ENCODE data around the gene TMEM132A.

DNA sequence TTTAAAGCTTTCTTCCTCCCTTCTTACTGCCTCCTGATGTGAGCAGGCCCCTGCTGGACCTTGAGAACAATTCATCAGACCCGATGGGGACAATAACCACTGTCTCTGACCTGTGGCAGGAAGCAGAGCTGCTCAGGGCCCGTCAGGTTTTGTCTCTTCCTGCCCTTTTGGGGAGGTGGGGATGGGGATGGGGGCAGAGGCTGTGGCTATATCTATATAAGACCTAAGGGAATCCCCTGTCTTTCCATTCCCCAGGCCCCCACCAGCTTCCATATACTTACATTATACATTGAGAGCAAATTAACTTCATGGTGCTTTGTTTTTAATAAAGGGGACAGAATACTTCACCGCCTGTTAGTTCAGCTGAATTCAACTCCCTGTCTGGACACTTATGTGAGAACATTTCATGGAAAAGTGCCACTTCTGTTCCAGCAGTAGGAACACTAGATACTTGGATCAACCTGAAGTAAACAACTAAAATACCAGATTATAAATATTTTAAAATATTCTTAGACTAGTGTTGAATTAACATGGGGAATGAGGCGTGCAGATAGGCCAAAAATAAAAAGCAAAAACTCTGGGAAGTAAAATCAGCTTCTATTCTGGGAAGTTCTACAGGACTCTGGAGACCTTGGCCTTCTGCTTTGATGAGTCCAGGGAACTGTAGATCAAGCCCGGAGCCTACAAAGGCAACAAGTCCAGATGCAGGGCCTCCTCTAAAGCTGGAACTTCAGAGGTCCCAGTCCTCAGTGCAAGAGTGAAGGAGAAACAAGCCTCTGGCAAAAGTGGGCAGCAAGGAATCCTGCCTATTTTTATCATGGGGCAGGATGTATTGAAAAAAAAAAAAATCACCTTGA, 45.8 kb upstream of the TMEM132A start:
- TF ChIP-seq POLR2AphosphoS5 (IDR thresholded peaks at IDR 0.05) (peak; percentile 63), EP300 (IDR thresholded peaks at IDR 0.05) (no peak)
- TF ChIP-seq, protein P1, sequence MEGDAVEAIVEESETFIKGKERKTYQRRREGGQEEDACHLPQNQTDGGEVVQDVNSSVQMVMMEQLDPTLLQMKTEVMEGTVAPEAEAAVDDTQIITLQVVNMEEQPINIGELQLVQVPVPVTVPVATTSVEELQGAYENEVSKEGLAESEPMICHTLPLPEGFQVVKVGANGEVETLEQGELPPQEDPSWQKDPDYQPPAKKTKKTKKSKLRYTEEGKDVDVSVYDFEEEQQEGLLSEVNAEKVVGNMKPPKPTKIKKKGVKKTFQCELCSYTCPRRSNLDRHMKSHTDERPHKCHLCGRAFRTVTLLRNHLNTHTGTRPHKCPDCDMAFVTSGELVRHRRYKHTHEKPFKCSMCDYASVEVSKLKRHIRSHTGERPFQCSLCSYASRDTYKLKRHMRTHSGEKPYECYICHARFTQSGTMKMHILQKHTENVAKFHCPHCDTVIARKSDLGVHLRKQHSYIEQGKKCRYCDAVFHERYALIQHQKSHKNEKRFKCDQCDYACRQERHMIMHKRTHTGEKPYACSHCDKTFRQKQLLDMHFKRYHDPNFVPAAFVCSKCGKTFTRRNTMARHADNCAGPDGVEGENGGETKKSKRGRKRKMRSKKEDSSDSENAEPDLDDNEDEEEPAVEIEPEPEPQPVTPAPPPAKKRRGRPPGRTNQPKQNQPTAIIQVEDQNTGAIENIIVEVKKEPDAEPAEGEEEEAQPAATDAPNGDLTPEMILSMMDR (IDR thresholded peaks at IDR 0.05), result no peak

All from gastroesophageal sphincter (tissue), 3 donors.